ENCODE measurements around the gene USP15.

- TF ChIP-seq EZH2 (IDR thresholded peaks at IDR 0.05; ENCODE audit: insufficient read depth, poor library complexity, severe bottlenecking) (no peak), EZH2phosphoT487 (IDR thresholded peaks at IDR 0.05; ENCODE audit: insufficient read depth, low read depth) (no peak)
These were observed 74.9 kb downstream of the USP15 start for GRCh38 chr12:62335057-62335456.
